ENCODE measurements around the gene HAAO. TPM values are rescaled to one million over a fixed set of nuclear protein-coding genes. Genes with fewer than 3 reads are reported as not detected.
A peak's percentile ranks its signal among the peaks of the same experiment; 100 is the strongest.

The HAAO gene
- polyA plus RNA-seq, 3 donors: 10.5 to 29.6 (median 15.0) TPM

- H3K4me1 Mint-ChIP-seq: peaks cover 49% of the 10 kb centered on the region
- H3K27me3 Mint-ChIP-seq (ENCODE audit: low read depth in 3 of 3): peaks cover 0 to 3% (median 2%) of the 10 kb centered on the region in 3 donors
Measured at GRCh38 chr2:42795275-42795674, 2.9 kb upstream of the HAAO start.

DNA sequence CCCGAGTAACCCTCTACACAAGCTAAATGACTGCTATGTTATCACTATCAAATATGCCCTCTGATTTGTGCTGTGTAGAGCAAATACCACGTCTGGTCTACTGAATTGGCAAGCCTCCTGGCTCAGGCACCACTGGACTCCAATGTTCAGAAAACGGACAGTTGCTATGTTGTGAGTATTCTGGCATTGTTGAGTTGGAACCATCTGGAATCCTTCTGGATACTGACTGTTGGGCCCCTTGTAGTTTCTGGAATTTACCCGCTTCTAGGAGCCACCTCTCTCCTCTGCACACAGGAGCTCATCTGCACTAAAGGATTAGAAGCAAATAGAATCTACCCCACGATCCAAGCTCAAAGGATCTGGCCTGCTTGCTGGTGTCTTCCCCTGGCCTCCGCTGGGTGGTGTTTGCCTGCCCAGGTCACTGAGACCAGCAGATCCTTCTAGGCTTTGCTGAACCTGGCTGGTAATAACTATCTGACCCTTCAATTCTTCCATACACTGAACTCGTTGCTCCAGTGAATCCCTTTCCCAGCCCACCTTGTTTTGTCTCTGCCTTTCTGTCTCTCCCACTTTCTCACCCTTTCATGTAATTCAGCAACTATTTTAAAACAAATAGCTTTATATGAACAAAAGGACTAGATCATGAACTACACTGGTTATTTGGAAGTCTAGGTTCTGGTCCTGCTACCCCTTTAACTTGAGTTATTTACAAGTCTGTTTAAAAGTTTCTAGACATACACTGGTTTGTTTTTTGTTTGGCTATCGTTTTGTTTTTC, 2.1 kb upstream of the HAAO start:
- H3K27ac Mint-ChIP-seq: peak overlapping the region in 3 of 7 donors; percentile 10 to 58 (median 16)
- Histone ChIP-seq H3K79me2 (ENCODE audit: insufficient read depth, low read length) (peaks cover 56% of the 10 kb centered on the region), H3K4me3 (replicated peaks in 1 of 3; ENCODE audit: low read depth in 2 of 3, low read length in 3 of 3) (peak overlapping the region in 1 of 3 experiments; percentile 87), H2AFZ (ENCODE audit: insufficient read depth, low read depth, low read length, poor library complexity, severe bottlenecking) (no peak overlapping the region), H3K27me3 (ENCODE audit: control insufficient read depth in 2 of 2, insufficient read depth in 2 of 2, low read length in 2 of 2) (no peaks in the 10 kb centered on the region), H3K9ac (ENCODE audit: insufficient read depth, low read length, poor library complexity, severe bottlenecking) (no peak overlapping the region), H3K27ac (ENCODE audit: low read depth in 1 of 2, low read length in 2 of 2) (no peak overlapping the region), H3K4me2 (replicated peaks; ENCODE audit: extremely low read depth, low read length, poor library complexity, severe bottlenecking) (peak overlapping the region; percentile 85), H4K20me1 (ENCODE audit: insufficient read depth, low read length) (peaks cover 5% of the 10 kb centered on the region), H3K36me3 (replicated peaks in 1 of 2; ENCODE audit: control insufficient read depth in 1 of 2, insufficient read depth in 2 of 2, low read length in 2 of 2) (peaks cover 11 to 30% of the 10 kb centered on the region in 2 donors), H3K4me1 (ENCODE audit: control insufficient read depth in 1 of 2, insufficient read depth in 2 of 2, low read length in 2 of 2) (peaks cover 26 to 35% of the 10 kb centered on the region in 2 donors), H3K9me3 (replicated peaks in 1 of 2; ENCODE audit: control insufficient read depth in 1 of 2, insufficient read depth in 1 of 2, low read length in 2 of 2) (no peaks in the 10 kb centered on the region)
- intact Hi-C loops (cut with micrococcal nuclease): no loop called here
- H3K4me1 Mint-ChIP-seq: peaks cover 42% of the 10 kb centered on the region
- peaks cover 0 to 3% (median 2%) of the 10 kb centered on the region in 3 donors for H3K27me3 Mint-ChIP-seq (ENCODE audit: low read depth in 3 of 3)
- TF ChIP-seq, protein P1, sequence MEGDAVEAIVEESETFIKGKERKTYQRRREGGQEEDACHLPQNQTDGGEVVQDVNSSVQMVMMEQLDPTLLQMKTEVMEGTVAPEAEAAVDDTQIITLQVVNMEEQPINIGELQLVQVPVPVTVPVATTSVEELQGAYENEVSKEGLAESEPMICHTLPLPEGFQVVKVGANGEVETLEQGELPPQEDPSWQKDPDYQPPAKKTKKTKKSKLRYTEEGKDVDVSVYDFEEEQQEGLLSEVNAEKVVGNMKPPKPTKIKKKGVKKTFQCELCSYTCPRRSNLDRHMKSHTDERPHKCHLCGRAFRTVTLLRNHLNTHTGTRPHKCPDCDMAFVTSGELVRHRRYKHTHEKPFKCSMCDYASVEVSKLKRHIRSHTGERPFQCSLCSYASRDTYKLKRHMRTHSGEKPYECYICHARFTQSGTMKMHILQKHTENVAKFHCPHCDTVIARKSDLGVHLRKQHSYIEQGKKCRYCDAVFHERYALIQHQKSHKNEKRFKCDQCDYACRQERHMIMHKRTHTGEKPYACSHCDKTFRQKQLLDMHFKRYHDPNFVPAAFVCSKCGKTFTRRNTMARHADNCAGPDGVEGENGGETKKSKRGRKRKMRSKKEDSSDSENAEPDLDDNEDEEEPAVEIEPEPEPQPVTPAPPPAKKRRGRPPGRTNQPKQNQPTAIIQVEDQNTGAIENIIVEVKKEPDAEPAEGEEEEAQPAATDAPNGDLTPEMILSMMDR (IDR thresholded peaks at IDR 0.05): no peak
- H3K9me3 Mint-ChIP-seq: no peaks in the 10 kb centered on the region
- 87% methylated on average over 5 of the region's 8 CpGs for WGBS (ENCODE audit: insufficient coverage)
- DNase-seq: no peak
- peak overlapping the region; percentile 1 to 41 for H3K4me3 Mint-ChIP-seq
- H3K36me3 Mint-ChIP-seq: peaks cover 41 to 44% of the 10 kb centered on the region in 2 donors

More at GRCh38 chr2:42795275-42795674, 2.9 kb upstream of the HAAO start:
- no peak overlapping the region for H3K4me3 ChIP-seq (replicated peaks in 1 of 3; ENCODE audit: low read depth in 2 of 3, low read length in 3 of 3)
- no peaks in the 10 kb centered on the region for H3K27me3 ChIP-seq (ENCODE audit: control insufficient read depth in 2 of 2, insufficient read depth in 2 of 2, low read length in 2 of 2)
- H3K4me1 ChIP-seq (ENCODE audit: control insufficient read depth in 1 of 2, insufficient read depth in 2 of 2, low read length in 2 of 2): peaks cover 30 to 41% of the 10 kb centered on the region in 2 donors
- Mint-ChIP-seq H3K4me3 (no peak overlapping the region), H3K36me3 (peaks cover 48 to 51% of the 10 kb centered on the region in 2 donors), H3K27ac (no peak overlapping the region), H3K9me3 (no peaks in the 10 kb centered on the region)
- no peak for DNase-seq
- H4K20me1 ChIP-seq (ENCODE audit: insufficient read depth, low read length): peaks cover 10% of the 10 kb centered on the region
- peaks cover 56% of the 10 kb centered on the region for H3K79me2 ChIP-seq (ENCODE audit: insufficient read depth, low read length)
- H3K9ac ChIP-seq (ENCODE audit: insufficient read depth, low read length, poor library complexity, severe bottlenecking): no peak overlapping the region
- no peak overlapping the region for H2AFZ ChIP-seq (ENCODE audit: insufficient read depth, low read depth, low read length, poor library complexity, severe bottlenecking)
- TF ChIP-seq, protein P1 (IDR thresholded peaks at IDR 0.05): no peak
- intact Hi-C loops (cut with micrococcal nuclease): no loop called here
- no peaks in the 10 kb centered on the region for H3K9me3 ChIP-seq (replicated peaks in 1 of 2; ENCODE audit: control insufficient read depth in 1 of 2, insufficient read depth in 1 of 2, low read length in 2 of 2)
- 96% methylated on average over 3 of the region's 6 CpGs for WGBS (ENCODE audit: insufficient coverage)
- no peak overlapping the region for H3K4me2 ChIP-seq (replicated peaks; ENCODE audit: extremely low read depth, low read length, poor library complexity, severe bottlenecking)
- no peak overlapping the region for H3K27ac ChIP-seq (ENCODE audit: low read depth in 1 of 2, low read length in 2 of 2)
- peaks cover 11 to 38% of the 10 kb centered on the region in 2 donors for H3K36me3 ChIP-seq (replicated peaks in 1 of 2; ENCODE audit: control insufficient read depth in 1 of 2, insufficient read depth in 2 of 2, low read length in 2 of 2)

Measured in CD14-positive monocyte (primary cell).